ENCODE data around the gene DPH3. TPM values are rescaled to one million over a fixed set of nuclear protein-coding genes. Genes with fewer than 3 reads are reported as not detected.

Gene DPH3
- total and polyA plus RNA-seq, 10 of the 15 experiments (the other 5 are each of a cell fraction or from before 2014, with no cell fraction given) = 10.8 to 71.8 (median 23.4) TPM

- Histone ChIP-seq H3K9me3 (replicated peaks; ENCODE audit: control insufficient read depth, insufficient read depth, low read length) (no peaks in the 10 kb centered on the region), H3K4me3 (no peak overlapping the region), H3K4me2 (ENCODE audit: control insufficient read depth, insufficient read depth) (no peak overlapping the region), H2AFZ (ENCODE audit: control insufficient read depth, low read depth, low read length) (no peak overlapping the region), H3K4me1 (ENCODE audit: control insufficient read depth, insufficient read depth, low read length) (no peaks in the 10 kb centered on the region), H3K27ac (ENCODE audit: control insufficient read depth, insufficient read depth) (no peak overlapping the region), H4K20me1 (ENCODE audit: control insufficient read depth, insufficient read depth) (no peaks in the 10 kb centered on the region), H3K9ac (ENCODE audit: control insufficient read depth, insufficient read depth, low read length) (no peak overlapping the region), H3K79me2 (ENCODE audit: control insufficient read depth, insufficient read depth, low read length) (no peaks in the 10 kb centered on the region), H3K36me3 (ENCODE audit: control insufficient read depth in 2 of 2, insufficient read depth in 2 of 2, low read length in 1 of 2) (no peaks in the 10 kb centered on the region), H3K27me3 (replicated peaks in 1 of 2; ENCODE audit: control insufficient read depth in 2 of 2, insufficient read depth in 2 of 2, low read length in 1 of 2) (no peaks in the 10 kb centered on the region)
- ATAC-seq (no peak), FAIRE-seq (no peak), DNase-seq (ENCODE audit: low read depth, low spot score) (no peak)
- no TSS peak for BruUV-seq (replicated peaks)
- ChIA-PET CTCF (interaction anchor here (1.6 kb wide), 1 partner anchor 190 kb away, joined by 8 read pairs; no protein-coding TSS in a partner anchor), SMC1A (ENCODE audit: uncharacterized antibody, unreplicated experiment) (no interaction called here), RAD21 (ENCODE audit: unreplicated experiment) (no interaction called here), POLR2A (no interaction called here)
- WGBS (ENCODE audit: insufficient coverage, insufficient replicate concordance, low lambda C conversion rate, missing lambda C conversion rate) = 49% methylated on average over 4 of the region's 4 CpGs
- in situ Hi-C loops (cut with MboI) = loop anchor here (10.0 kb wide), 2 partner anchors 615 to 1035 kb away; partner anchors contain the start of gene CAPN7
- TF ChIP-seq, protein P1, sequence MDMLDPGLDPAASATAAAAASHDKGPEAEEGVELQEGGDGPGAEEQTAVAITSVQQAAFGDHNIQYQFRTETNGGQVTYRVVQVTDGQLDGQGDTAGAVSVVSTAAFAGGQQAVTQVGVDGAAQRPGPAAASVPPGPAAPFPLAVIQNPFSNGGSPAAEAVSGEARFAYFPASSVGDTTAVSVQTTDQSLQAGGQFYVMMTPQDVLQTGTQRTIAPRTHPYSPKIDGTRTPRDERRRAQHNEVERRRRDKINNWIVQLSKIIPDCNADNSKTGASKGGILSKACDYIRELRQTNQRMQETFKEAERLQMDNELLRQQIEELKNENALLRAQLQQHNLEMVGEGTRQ (IDR thresholded peaks at IDR 0.05; ENCODE audit: borderline replicate concordance, low read depth, low read length) = no peak
- no peak for TF ChIP-seq ZNF274 (IDR thresholded peaks at IDR 0.05; ENCODE audit: insufficient read depth, insufficient read length)
- TF ChIP-seq POLR2AphosphoS2 (IDR thresholded peaks at IDR 0.05; ENCODE audit: low read depth, low read length) = no peak
- TF ChIP-seq CEBPZ (IDR thresholded peaks at IDR 0.05; ENCODE audit: low read depth, low read length) = no peak
- TF ChIP-seq SUZ12 (IDR thresholded peaks at IDR 0.05; ENCODE audit: unreplicated experiment) = no peak
- TF ChIP-seq ASH2L (IDR thresholded peaks at IDR 0.05; ENCODE audit: borderline replicate concordance, low read depth) = no peak
- no peak for TF ChIP-seq JUND (IDR thresholded peaks at IDR 0.05; ENCODE audit: low read depth, low read length)
- intact Hi-C loops (cut with micrococcal nuclease; ENCODE audit: unreplicated experiment) = no loop called here
Measured at GRCh38 chr3:16239780-16240179, 25.0 kb downstream of the DPH3 start.

Data from GM12878 (cell line).